ENCODE results near the gene EMX2.
"Not testable (repeated sequence)": the region's sequence is repeated elsewhere in the genome, so short reads cannot be mapped to it uniquely, and the experiment has no call there.

The EMX2 gene

GRCh38 chr10:117542706-117543224, at the start of gene EMX2:
EMX2 (plus strand) TSS chr10:117542746; CDS start chr10:117543268, 522 bp downstream.
- FAIRE-seq: no peak

- FAIRE-seq: no peak
Observed at GRCh38 chr10:117496031-117496430, 46.5 kb upstream of the EMX2 start.

- no peak for FAIRE-seq
Observed at GRCh38 chr10:117496616-117497028, 45.9 kb upstream of the EMX2 start.

- FAIRE-seq: no peak
Observed at GRCh38 chr10:117497736-117498135, 44.8 kb upstream of the EMX2 start.

GRCh38 chr10:117499248-117500105, 43.1 kb upstream of the EMX2 start:
- FAIRE-seq: no peak

- FAIRE-seq: no peak
Observed at GRCh38 chr10:117500456-117500855, 42.1 kb upstream of the EMX2 start.

- no peak for FAIRE-seq
Observed at GRCh38 chr10:117501460-117502035, 41.0 kb upstream of the EMX2 start.

GRCh38 chr10:117502421-117503243, 39.9 kb upstream of the EMX2 start:
- FAIRE-seq: no peak

- no peak for FAIRE-seq
Observed at GRCh38 chr10:117503244-117504205, 39.0 kb upstream of the EMX2 start.

GRCh38 chr10:117504562-117504961, 38.0 kb upstream of the EMX2 start:
- FAIRE-seq: no peak

GRCh38 chr10:117507081-117507480, 35.5 kb upstream of the EMX2 start:
- FAIRE-seq: not testable (repeated sequence)

GRCh38 chr10:117509573-117509972, 33.0 kb upstream of the EMX2 start:
- no peak for FAIRE-seq

GRCh38 chr10:117511601-117512390, 30.8 kb upstream of the EMX2 start:
- FAIRE-seq: no peak

- no peak for FAIRE-seq
Observed at GRCh38 chr10:117514971-117515370, 27.6 kb upstream of the EMX2 start.

- no peak for FAIRE-seq
Observed at GRCh38 chr10:117516681-117517080, 25.9 kb upstream of the EMX2 start.

GRCh38 chr10:117518246-117518645, 24.3 kb upstream of the EMX2 start:
- no peak for FAIRE-seq

- FAIRE-seq: no peak
Observed at GRCh38 chr10:117519286-117519685, 23.3 kb upstream of the EMX2 start.

- FAIRE-seq: no peak
Observed at GRCh38 chr10:117519879-117520278, 22.7 kb upstream of the EMX2 start.

- FAIRE-seq: no peak
Observed at GRCh38 chr10:117530791-117531190, 11.8 kb upstream of the EMX2 start.

- FAIRE-seq: no peak
Observed at GRCh38 chr10:117531371-117532002, 11.1 kb upstream of the EMX2 start.

- FAIRE-seq: no peak
Observed at GRCh38 chr10:117532003-117532385, 10.6 kb upstream of the EMX2 start.
